Thyroid gland (tissue), 4 donors: Measurements from ENCODE around the gene OBSCN. TPM values are rescaled to one million over a fixed set of nuclear protein-coding genes. Genes with fewer than 3 reads are reported as not detected.

ENCODE experiments used
- DNase-seq, 2 donors: peaks; one replicate each; pipeline ENCODE4 v3.0.0-alpha.2; 2019
- H3K27ac ChIP-seq, 3 donors: fragments of 200-600 bp; sonication (generic); 1 replicate in 2 of 3; 2 replicates in 1 of 3; pipeline ENCODE4 v1.5.1; 2016 to 2019; ENCODE audit warnings: mild to moderate bottlenecking in 1 of 3, moderate library complexity in 1 of 3
- H3K27me3 ChIP-seq: fragments of 200-600 bp; sonication (generic); one replicate; pipeline ENCODE4 v1.5.1; 2019
- H3K36me3 ChIP-seq, 2 donors: fragments of 200-600 bp; sonication (generic); one replicate each; pipeline ENCODE4 v1.5.1; 2016 to 2019
- H3K4me1 ChIP-seq, 2 donors: fragments of 200-600 bp; sonication (generic); one replicate each; pipeline ENCODE4 v1.5.1; 2017 to 2019
- H3K4me3 ChIP-seq, 3 donors: fragments of 200-600 bp; sonication (generic); replicated peaks in 1 of 3; 1 replicate in 2 of 3; 2 replicates in 1 of 3; pipeline ENCODE4 v1.5.1; 2016; ENCODE audit warnings: mild to moderate bottlenecking in 1 of 3
- H3K9me3 ChIP-seq: fragments of 200-600 bp; sonication (generic); one replicate; pipeline ENCODE4 v1.5.1; 2017
- POLR2A ChIP-seq, 2 donors: fragments of 450-650 bp; IDR thresholded peaks; one replicate each; pipeline ENCODE4 v1.6.1; 2017; ENCODE audit warnings: antibody characterized with exemption in 2 of 2, mild to moderate bottlenecking in 2 of 2, moderate library complexity in 1 of 2
- WGBS, 2 donors: methylation state at CpG; one replicate each; pipeline ENCODE4 v1.1.5; 2017; 5-methylcytosine and 5-hydroxymethylcytosine counted together
- intact Hi-C: fragments of 100-400 bp; cut with DNase I; formaldehyde crosslinking; loops from one replicate; pipeline ENCODE4 v1.15.1; 2023
- total RNA-seq, 4 donors: library from RNA; depleted of rRNA; stranded (reverse); fragments of >200 nt; gene quantifications; one replicate each; pipeline ENCODE4 v1.2.3, GENCODE V29; 2016
- TF ChIP-seq, protein P1 (sequence below), 6 experiments: fragments of 200-600 bp in 3 of 6; fragments of 450-650 bp in 3 of 6; sonication (generic) in 3 of 6; IDR thresholded peaks; one replicate each; pipeline ENCODE4 v1.5.1; 2016 to 2019; ENCODE audit warnings: antibody characterized with exemption in 6 of 6, mild to moderate bottlenecking in 2 of 6, inconsistent platforms in 1 of 6, moderate library complexity in 1 of 6

The OBSCN gene
- total RNA-seq, 4 donors from 2014 or later: 24.0 to 35.1 (median 31.5) TPM

- WGBS, 2 donors: 23 to 32% methylated on average over 11 to 13 of the region's 26 CpGs
- H3K4me1 ChIP-seq: peaks cover 6 to 18% of the 10 kb centered on the region in 2 donors
- intact Hi-C loops: no loop called here
These were observed 41.5 kb upstream of the OBSCN start for GRCh38 chr1:228166170-228166936.

GRCh38 chr1:228168563-228169270, 39.1 kb upstream of the OBSCN start:
- Histone ChIP-seq H3K27ac (no peak overlapping the region), H3K4me1 (peaks cover 6 to 7% of the 10 kb centered on the region in 2 donors), H3K4me3 (no peak overlapping the region), H3K27me3 (no peaks in the 10 kb centered on the region), H3K9me3 (no peaks in the 10 kb centered on the region), H3K36me3 (no peaks in the 10 kb centered on the region)
- no peak for DNase-seq
- TF ChIP-seq POLR2A (IDR thresholded peaks at IDR 0.05): no peak
- TF ChIP-seq, protein P1, sequence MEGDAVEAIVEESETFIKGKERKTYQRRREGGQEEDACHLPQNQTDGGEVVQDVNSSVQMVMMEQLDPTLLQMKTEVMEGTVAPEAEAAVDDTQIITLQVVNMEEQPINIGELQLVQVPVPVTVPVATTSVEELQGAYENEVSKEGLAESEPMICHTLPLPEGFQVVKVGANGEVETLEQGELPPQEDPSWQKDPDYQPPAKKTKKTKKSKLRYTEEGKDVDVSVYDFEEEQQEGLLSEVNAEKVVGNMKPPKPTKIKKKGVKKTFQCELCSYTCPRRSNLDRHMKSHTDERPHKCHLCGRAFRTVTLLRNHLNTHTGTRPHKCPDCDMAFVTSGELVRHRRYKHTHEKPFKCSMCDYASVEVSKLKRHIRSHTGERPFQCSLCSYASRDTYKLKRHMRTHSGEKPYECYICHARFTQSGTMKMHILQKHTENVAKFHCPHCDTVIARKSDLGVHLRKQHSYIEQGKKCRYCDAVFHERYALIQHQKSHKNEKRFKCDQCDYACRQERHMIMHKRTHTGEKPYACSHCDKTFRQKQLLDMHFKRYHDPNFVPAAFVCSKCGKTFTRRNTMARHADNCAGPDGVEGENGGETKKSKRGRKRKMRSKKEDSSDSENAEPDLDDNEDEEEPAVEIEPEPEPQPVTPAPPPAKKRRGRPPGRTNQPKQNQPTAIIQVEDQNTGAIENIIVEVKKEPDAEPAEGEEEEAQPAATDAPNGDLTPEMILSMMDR (IDR thresholded peaks at IDR 0.05): no peak
- WGBS, 2 donors: 86 to 88% methylated on average over 9 to 11 of the region's 12 CpGs
- intact Hi-C loops: no loop called here

More at GRCh38 chr1:228166170-228166936, 41.5 kb upstream of the OBSCN start:
- Histone ChIP-seq H3K9me3 (no peaks in the 10 kb centered on the region), H3K27ac (peak overlapping the region; percentile 98 to 99 (median 98)), H3K4me3 (peak overlapping the region; percentile 8 to 54 (median 48)), H3K27me3 (no peaks in the 10 kb centered on the region), H3K36me3 (no peaks in the 10 kb centered on the region)
- TF ChIP-seq POLR2A (IDR thresholded peaks at IDR 0.05): no peak
- TF ChIP-seq, protein P1 (IDR thresholded peaks at IDR 0.05): peak in 3 of 6 experiments; percentile 19 to 34 (median 28)
- DNase-seq: peak; percentile 64 to 71

- 94 to 100% methylated on average over 2 of the region's 2 CpGs for WGBS, 2 donors
- TF ChIP-seq POLR2A (IDR thresholded peaks at IDR 0.05): no peak
- TF ChIP-seq, protein P1 (IDR thresholded peaks at IDR 0.05): no peak
- Histone ChIP-seq H3K27me3 (no peaks in the 10 kb centered on the region), H3K4me1 (peaks cover 6 to 7% of the 10 kb centered on the region in 2 donors), H3K27ac (no peak overlapping the region), H3K36me3 (no peaks in the 10 kb centered on the region), H3K4me3 (no peak overlapping the region), H3K9me3 (no peaks in the 10 kb centered on the region)
- intact Hi-C loops: no loop called here
- no peak for DNase-seq
These were observed 38.5 kb upstream of the OBSCN start for GRCh38 chr1:228169345-228169744.

GRCh38 chr1:228170666-228171065, 37.2 kb upstream of the OBSCN start:
- Histone ChIP-seq H3K4me3 (no peak overlapping the region), H3K9me3 (no peaks in the 10 kb centered on the region), H3K4me1 (peaks cover 6 to 7% of the 10 kb centered on the region in 2 donors), H3K27me3 (no peaks in the 10 kb centered on the region), H3K27ac (no peak overlapping the region), H3K36me3 (peaks cover 7 to 9% of the 10 kb centered on the region in 2 donors)
- no peak for DNase-seq
- TF ChIP-seq, protein P1 (IDR thresholded peaks at IDR 0.05): no peak
- TF ChIP-seq POLR2A (IDR thresholded peaks at IDR 0.05): no peak
- intact Hi-C loops: no loop called here
- WGBS, 2 donors: 90 to 95% methylated on average over 6 to 7 of the region's 7 CpGs
